Femur (tissue), 1 donor: ENCODE results near the gene PKDREJ.
"Not testable (repeated sequence)": the region's sequence is repeated elsewhere in the genome, so short reads cannot be mapped to it uniquely, and the experiment has no call there.

ENCODE experiments used
- DNase-seq: peaks from one replicate; pipeline ENCODE4 v3.0.0-alpha.2; 2017

The PKDREJ gene

GRCh38 chr22:46265627-46266026 is 2.5 kb upstream of the PKDREJ start:
- DNase-seq: not testable (repeated sequence)

GRCh38 chr22:46264520-46264919 is 1.4 kb upstream of the PKDREJ start:
- not testable (repeated sequence) for DNase-seq

- peak; percentile 55 for DNase-seq
These were observed 511 bp downstream of the PKDREJ start for GRCh38 chr22:46262449-46263215.

GRCh38 chr22:46260038-46260437 is 3.1 kb downstream of the PKDREJ start:
- DNase-seq: no peak

GRCh38 chr22:46259374-46259773 is 3.8 kb downstream of the PKDREJ start:
- no peak for DNase-seq

GRCh38 chr22:46256358-46256958 is 6.7 kb downstream of the PKDREJ start:
- DNase-seq: no peak

- DNase-seq: no peak
These were observed 11.2 kb downstream of the PKDREJ start for GRCh38 chr22:46251816-46252380.

- DNase-seq: no peak
These were observed 11.9 kb downstream of the PKDREJ start for GRCh38 chr22:46251266-46251665.

- DNase-seq: no peak
These were observed 12.4 kb downstream of the PKDREJ start for GRCh38 chr22:46250783-46251125.

GRCh38 chr22:46250035-46250782 is 12.9 kb downstream of the PKDREJ start, which contains the start of gene CDPF1:
TSS of gene CDPF1 (minus strand) at chr22:46250293. CDS start at chr22:46248284, 2,009 bp downstream.
- DNase-seq: peak; percentile 93

- no peak for DNase-seq
These were observed 15.6 kb downstream of the PKDREJ start for GRCh38 chr22:46247443-46247975.

- DNase-seq: no peak
These were observed 17.0 kb downstream of the PKDREJ start for GRCh38 chr22:46246178-46246577.

GRCh38 chr22:46245511-46245910 is 17.6 kb downstream of the PKDREJ start:
- peak; percentile 69 for DNase-seq

GRCh38 chr22:46244771-46245170 is 18.4 kb downstream of the PKDREJ start:
- no peak for DNase-seq

- DNase-seq: no peak
These were observed 21.1 kb downstream of the PKDREJ start for GRCh38 chr22:46242076-46242475.

- DNase-seq: no peak
These were observed 21.6 kb downstream of the PKDREJ start for GRCh38 chr22:46241396-46242007.

GRCh38 chr22:46240907-46241306 is 22.2 kb downstream of the PKDREJ start:
- DNase-seq: no peak

- no peak for DNase-seq
These were observed 22.6 kb downstream of the PKDREJ start for GRCh38 chr22:46240506-46240905.

GRCh38 chr22:46240073-46240472 is 23.1 kb downstream of the PKDREJ start:
- DNase-seq: no peak

GRCh38 chr22:46239261-46240048 is 23.7 kb downstream of the PKDREJ start:
- DNase-seq: no peak

GRCh38 chr22:46238541-46238940 is 24.6 kb downstream of the PKDREJ start:
- DNase-seq: no peak
